Mucosa of rectum (tissue), 2 donors: Measurements from ENCODE around the gene SERINC3.

ENCODE experiments used
- H3K27ac ChIP-seq, 2 donors: one replicate each; pipeline ENCODE4 v1.7.0; 2013; ENCODE audit warnings: inconsistent platforms in 2 of 2, low read depth in 2 of 2, low read length in 2 of 2
- H3K27me3 ChIP-seq, 2 donors: one replicate each; pipeline ENCODE4 v1.7.0; 2013; ENCODE audit warnings: low read length in 2 of 2; ENCODE audit not compliant: control insufficient read depth in 2 of 2, insufficient read depth in 2 of 2
- H3K36me3 ChIP-seq, 2 donors: one replicate each; pipeline ENCODE4 v1.7.0; 2013; ENCODE audit warnings: low read length in 2 of 2; ENCODE audit not compliant: control insufficient read depth in 2 of 2, insufficient read depth in 2 of 2
- H3K4me1 ChIP-seq, 2 donors: one replicate each; pipeline ENCODE4 v1.7.0; 2013; ENCODE audit warnings: low read length in 2 of 2, mild to moderate bottlenecking in 1 of 2; ENCODE audit not compliant: control insufficient read depth in 2 of 2, insufficient read depth in 2 of 2
- H3K4me3 ChIP-seq, 2 donors: one replicate each; pipeline ENCODE4 v1.7.0; 2013; ENCODE audit warnings: low read length in 2 of 2
- H3K9ac ChIP-seq, 2 donors: one replicate each; pipeline ENCODE4 v1.7.0; 2013; ENCODE audit warnings: low read length in 2 of 2, low read depth in 1 of 2, mild to moderate bottlenecking in 1 of 2
- H3K9me3 ChIP-seq, 2 donors: one replicate each; pipeline ENCODE4 v1.7.0; 2013; ENCODE audit warnings: low read length in 2 of 2; ENCODE audit not compliant: control insufficient read depth in 2 of 2
- donor health status: healthy.
- donor health status: Normal muscosa, but diverticular disease.

Gene SERINC3

DNA sequence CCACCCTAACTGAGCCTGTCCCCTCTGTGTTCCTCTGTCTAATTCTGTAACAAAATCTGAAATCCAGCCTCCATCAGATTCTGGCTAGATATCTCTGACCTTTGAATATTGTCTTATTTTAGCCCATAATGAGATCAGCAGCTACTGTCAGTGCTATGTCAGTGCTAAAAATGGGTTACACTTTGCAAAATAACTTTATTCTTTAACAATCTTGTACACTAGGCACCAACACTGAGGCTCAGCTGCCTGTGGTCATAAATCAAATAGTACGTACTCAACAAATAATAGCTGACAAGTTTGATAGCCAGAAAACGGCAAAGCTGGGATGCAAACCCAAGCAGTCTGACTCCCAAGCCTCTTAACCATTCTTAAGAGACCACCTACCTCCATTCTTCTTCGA lies 24.1 kb downstream of the SERINC3 start:
- Histone ChIP-seq H3K9me3 (no peaks in the 10 kb centered on the region), H3K27me3 (no peaks in the 10 kb centered on the region), H3K4me1 (no peaks in the 10 kb centered on the region), H3K27ac (no peak overlapping the region), H3K4me3 (no peak overlapping the region), H3K9ac (no peak overlapping the region), H3K36me3 (peaks cover 79 to 84% of the 10 kb centered on the region in 2 donors)

DNA sequence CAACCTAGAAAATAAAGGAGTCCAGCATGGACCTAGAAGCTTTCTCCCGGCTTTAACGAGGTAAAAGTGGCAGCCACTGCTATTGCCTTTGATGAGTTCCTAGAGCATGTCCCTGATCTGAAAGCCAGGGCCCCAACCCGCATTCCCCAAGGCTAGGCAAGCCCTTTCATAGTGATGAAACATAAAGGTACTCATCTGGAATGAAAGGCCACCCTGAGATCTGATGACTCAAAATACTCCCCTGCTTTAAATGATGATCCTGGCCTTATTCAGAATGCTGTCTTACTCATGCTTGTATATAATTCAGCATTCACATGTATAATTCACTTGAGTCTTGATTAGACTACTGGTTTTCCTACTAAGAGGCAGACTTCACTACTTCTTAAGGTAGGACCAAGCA lies 24.9 kb downstream of the SERINC3 start:
- no peak overlapping the region for H3K4me3 ChIP-seq
- no peaks in the 10 kb centered on the region for H3K27me3 ChIP-seq
- no peak overlapping the region for H3K27ac ChIP-seq
- H3K9me3 ChIP-seq = no peaks in the 10 kb centered on the region
- H3K4me1 ChIP-seq = no peaks in the 10 kb centered on the region
- H3K36me3 ChIP-seq = peaks cover 74 to 79% of the 10 kb centered on the region in 2 donors
- H3K9ac ChIP-seq = no peak overlapping the region

- no peaks in the 10 kb centered on the region for H3K4me1 ChIP-seq
- H3K9me3 ChIP-seq = no peaks in the 10 kb centered on the region
- no peaks in the 10 kb centered on the region for H3K27me3 ChIP-seq
- H3K27ac ChIP-seq = no peak overlapping the region
- no peak overlapping the region for H3K9ac ChIP-seq
- H3K4me3 ChIP-seq = no peak overlapping the region
- peaks cover 70 to 78% of the 10 kb centered on the region in 2 donors for H3K36me3 ChIP-seq
These were observed 25.9 kb downstream of the SERINC3 start for GRCh38 chr20:44495802-44496481.

DNA sequence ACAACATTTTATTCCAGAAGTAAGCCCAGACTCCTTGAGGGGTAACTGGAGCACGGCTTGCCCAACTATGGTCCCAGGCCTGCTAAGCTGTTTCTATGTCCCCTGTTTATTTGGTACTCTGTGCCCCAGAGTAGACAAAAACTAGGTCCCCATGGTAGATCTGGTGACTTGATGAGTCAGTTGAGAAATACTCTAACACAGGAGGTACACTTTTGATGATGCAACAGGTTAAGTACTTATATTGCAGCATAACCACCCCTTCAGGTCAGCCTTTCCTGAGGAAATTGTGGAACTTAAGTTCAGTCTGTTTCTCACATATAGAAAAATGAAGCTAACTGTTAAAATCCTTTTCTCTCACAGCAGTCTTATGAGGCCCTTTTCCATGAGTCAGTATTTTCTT lies 26.6 kb downstream of the SERINC3 start:
- Histone ChIP-seq H3K9me3 (no peaks in the 10 kb centered on the region), H3K4me1 (no peaks in the 10 kb centered on the region), H3K27ac (no peak overlapping the region), H3K27me3 (no peaks in the 10 kb centered on the region), H3K9ac (no peak overlapping the region), H3K4me3 (no peak overlapping the region), H3K36me3 (peaks cover 66 to 71% of the 10 kb centered on the region in 2 donors)

DNA sequence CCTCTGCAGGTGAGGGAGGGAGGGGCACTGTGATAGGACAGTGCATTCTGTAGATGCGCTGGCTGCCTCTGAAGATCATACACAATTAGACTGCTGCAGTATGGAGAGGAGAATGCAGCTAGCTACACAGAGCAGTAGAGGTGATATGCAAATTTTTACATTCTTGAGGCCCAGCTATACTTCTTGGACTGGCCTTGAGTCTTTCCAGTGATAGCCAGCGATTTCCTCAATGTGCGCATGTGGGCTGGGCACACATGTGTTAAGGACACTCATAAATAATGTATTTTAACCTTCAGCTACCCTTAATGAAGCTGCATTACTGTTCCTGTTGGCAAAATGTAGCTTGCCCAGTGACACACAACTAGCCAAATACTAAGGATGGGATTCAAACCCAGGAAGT lies 27.2 kb downstream of the SERINC3 start:
- no peaks in the 10 kb centered on the region for H3K27me3 ChIP-seq
- no peaks in the 10 kb centered on the region for H3K9me3 ChIP-seq
- no peak overlapping the region for H3K9ac ChIP-seq
- peaks cover 67 to 71% of the 10 kb centered on the region in 2 donors for H3K36me3 ChIP-seq
- no peaks in the 10 kb centered on the region for H3K4me1 ChIP-seq
- H3K27ac ChIP-seq = no peak overlapping the region
- no peak overlapping the region for H3K4me3 ChIP-seq

DNA sequence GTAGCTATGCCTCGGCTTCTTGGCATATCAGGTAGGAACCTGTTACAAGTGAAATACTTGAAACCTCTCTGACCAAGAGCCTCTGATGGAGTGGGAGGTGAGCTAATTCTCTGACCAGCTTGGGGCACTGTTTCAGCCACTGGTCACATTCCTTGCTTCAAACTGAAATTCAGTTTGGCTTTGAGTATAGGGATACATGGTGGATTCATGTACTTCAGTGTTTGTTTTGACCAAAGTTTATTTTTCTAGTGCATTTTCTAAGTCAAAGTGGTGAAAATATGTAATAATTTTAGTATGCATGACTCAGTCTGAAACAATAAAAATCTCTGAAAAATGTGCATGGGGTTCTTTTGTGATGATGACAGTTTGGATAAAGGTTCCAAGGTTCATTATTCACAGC lies 27.6 kb downstream of the SERINC3 start:
- peaks cover 67 to 72% of the 10 kb centered on the region in 2 donors for H3K36me3 ChIP-seq
- H3K4me1 ChIP-seq = no peaks in the 10 kb centered on the region
- H3K9ac ChIP-seq = no peak overlapping the region
- no peaks in the 10 kb centered on the region for H3K9me3 ChIP-seq
- no peak overlapping the region for H3K4me3 ChIP-seq
- H3K27ac ChIP-seq = no peak overlapping the region
- H3K27me3 ChIP-seq = no peaks in the 10 kb centered on the region

- Histone ChIP-seq H3K9ac (no peak overlapping the region), H3K27me3 (no peaks in the 10 kb centered on the region), H3K4me1 (no peaks in the 10 kb centered on the region), H3K9me3 (no peaks in the 10 kb centered on the region), H3K4me3 (no peak overlapping the region), H3K27ac (no peak overlapping the region), H3K36me3 (peaks cover 56 to 66% of the 10 kb centered on the region in 2 donors)
These were observed 30.1 kb downstream of the SERINC3 start for GRCh38 chr20:44491635-44492395.

GRCh38 chr20:44489931-44490330 lies 31.9 kb downstream of the SERINC3 start:
- Histone ChIP-seq H3K9ac (no peak overlapping the region), H3K4me1 (no peaks in the 10 kb centered on the region), H3K36me3 (peaks cover 45 to 58% of the 10 kb centered on the region in 2 donors), H3K27me3 (no peaks in the 10 kb centered on the region), H3K4me3 (no peak overlapping the region), H3K9me3 (no peaks in the 10 kb centered on the region), H3K27ac (no peak overlapping the region)

DNA sequence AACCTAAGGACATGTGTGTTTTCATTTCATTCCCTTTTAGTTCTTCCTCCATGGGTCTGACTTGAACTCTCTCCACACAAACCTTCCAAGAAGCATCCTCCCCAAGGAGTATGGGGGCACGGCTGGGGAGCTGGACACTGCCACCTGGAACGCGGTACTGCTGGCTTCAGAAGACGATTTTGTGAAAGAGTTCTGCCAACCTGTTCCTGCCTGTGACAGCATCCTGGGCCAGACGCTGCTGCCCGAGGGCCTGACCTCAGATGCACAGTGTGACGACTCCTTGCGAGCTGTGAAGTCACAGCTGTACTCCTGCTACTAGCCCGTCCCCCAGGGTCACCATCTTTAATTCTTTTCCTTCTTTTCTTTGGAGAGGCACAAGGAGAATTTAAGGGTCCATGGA lies 32.6 kb downstream of the SERINC3 start:
- Histone ChIP-seq H3K27ac (no peak overlapping the region), H3K9me3 (no peaks in the 10 kb centered on the region), H3K4me3 (no peak overlapping the region), H3K36me3 (peaks cover 41 to 52% of the 10 kb centered on the region in 2 donors), H3K4me1 (no peaks in the 10 kb centered on the region), H3K9ac (no peak overlapping the region), H3K27me3 (no peaks in the 10 kb centered on the region)

- H3K4me1 ChIP-seq = no peaks in the 10 kb centered on the region
- H3K4me3 ChIP-seq = no peak overlapping the region
- no peaks in the 10 kb centered on the region for H3K27me3 ChIP-seq
- no peaks in the 10 kb centered on the region for H3K9me3 ChIP-seq
- no peak overlapping the region for H3K9ac ChIP-seq
- H3K27ac ChIP-seq = no peak overlapping the region
- H3K36me3 ChIP-seq = peaks cover 38 to 50% of the 10 kb centered on the region in 2 donors
These were observed 33.3 kb downstream of the SERINC3 start for GRCh38 chr20:44488551-44488950.
